HepG2 (cell line): ENCODE measurements around the gene USP9Y.

Experiments used
- CTCF ChIP-seq: sonication (generic); formaldehyde crosslinking; IDR thresholded peaks from 2 replicates; pipeline ENCODE4 v1.5.0; 2020; ENCODE audit warnings: mild to moderate bottlenecking, missing genetic modification reagents, moderate library complexity
- HCFC1 ChIP-seq: fragments of 150-350 bp; IDR thresholded peaks from 2 replicates; pipeline ENCODE4 v1.6.1; 2014; ENCODE audit warnings: low read depth, low read length
- ZNF766 ChIP-seq: sonication (generic); formaldehyde crosslinking; IDR thresholded peaks from 2 replicates; pipeline ENCODE4 v1.5.0; 2020; ENCODE audit warnings: missing genetic modification reagents, borderline replicate concordance

GRCh38 chrY:12701181-12701695, at the start of gene USP9Y:
- TF ChIP-seq CTCF (no peak), ZNF766 (CRISPR knock-in tag) (no peak), HCFC1 (no peak)
